PFSK-1 (cell line): ENCODE data around the gene AUH.

Source experiments
- SIN3A ChIP-seq: IDR thresholded peaks from 2 replicates; pipeline ENCODE4 v1.6.1; 2012; ENCODE audit warnings: mild to moderate bottlenecking, low read length, moderate library complexity, borderline replicate concordance; ENCODE audit not compliant: insufficient read depth
- TAF1 ChIP-seq: IDR thresholded peaks from 2 replicates; pipeline ENCODE4 v1.6.1; 2012; ENCODE audit warnings: low read length, control low read depth, borderline replicate concordance; ENCODE audit not compliant: insufficient read depth

GRCh38 chr9:91177081-91177480, 184.6 kb downstream of the AUH start:
- TF ChIP-seq TAF1 (no peak), SIN3A (no peak)
